H1 (cell line): Measurements from ENCODE around the gene ARHGAP24. TPM values are rescaled to one million over a fixed set of nuclear protein-coding genes. Genes with fewer than 3 reads are reported as not detected.

Experiments used
- CTCF ChIA-PET: fragments of 300-600 bp; sonication (Branson Sonifier 250); formaldehyde crosslinking; loops from one replicate; lab custom pipeline; 2021; ENCODE audit not compliant: partially characterized antibody; lab: Charles Lee
- POLR2A ChIA-PET: fragments of 300-600 bp; sonication (Branson Sonifier 250); formaldehyde crosslinking; loops from one replicate; lab custom pipeline; 2021; ENCODE audit warnings: inconsistent platforms; ENCODE audit not compliant: partially characterized antibody; lab: Charles Lee
- DNase-seq, 2 experiments: peaks; one replicate each; pipeline versions ENCODE4 v3.0.0 to v3.0.0-alpha.2; 2010 to 2022; ENCODE audit warnings: low spot score in 2 of 2, low read depth in 1 of 2, mixed read lengths in 1 of 2
- FAIRE-seq: peaks from 2 replicates; lab custom pipeline; 2011; peaks lifted over from hg19 to GRCh38; lab: Jason Lieb, UNC
- H2AFZ ChIP-seq: 2 replicates; pipeline ENCODE4 v1.8.1; 2012; ENCODE audit warnings: low read length, inconsistent platforms
- H2AK5ac ChIP-seq: 2 replicates; pipeline ENCODE4 v1.6.1; 2013; ENCODE audit warnings: low read depth, low read length
- H2BK120ac ChIP-seq: replicated peaks from 2 replicates; pipeline ENCODE3; 2013; ENCODE audit warnings: low read depth, low read length, inconsistent platforms
- H2BK12ac ChIP-seq: 2 replicates; pipeline ENCODE4 v1.6.1; 2013; ENCODE audit warnings: low read depth, low read length
- H2BK15ac ChIP-seq: 2 replicates; pipeline ENCODE4 v1.6.1; 2013; ENCODE audit warnings: low read length
- H2BK20ac ChIP-seq: 2 replicates; pipeline ENCODE4 v1.6.1; 2013; ENCODE audit warnings: low read length
- H2BK5ac ChIP-seq: 2 replicates; pipeline ENCODE4 v1.6.1; 2013; ENCODE audit warnings: low read depth, low read length
- H3K14ac ChIP-seq: 2 replicates; pipeline ENCODE4 v1.6.1; 2013; ENCODE audit warnings: inconsistent platforms; ENCODE audit not compliant: insufficient read length
- H3K18ac ChIP-seq: 2 replicates; pipeline ENCODE4 v1.6.1; 2013; ENCODE audit warnings: low read length; ENCODE audit errors: extremely low read depth
- H3K23ac ChIP-seq: 2 replicates; pipeline ENCODE4 v1.6.1; 2013; ENCODE audit warnings: inconsistent platforms; ENCODE audit not compliant: insufficient read length
- H3K23me2 ChIP-seq: 2 replicates; pipeline ENCODE4 v1.6.1; 2013; ENCODE audit warnings: low read depth, low read length
- H3K27ac ChIP-seq: 2 replicates; pipeline ENCODE4 v1.6.1; 2011; ENCODE audit warnings: low read depth, low read length, inconsistent platforms
- H3K27me3 ChIP-seq, 4 experiments: replicated peaks in 1 of 4; 1 replicate in 1 of 4; 2 replicates in 3 of 4; pipeline versions ENCODE4 v1.6.1 to v1.8.1; 2011 to 2013; ENCODE audit warnings: low read length in 3 of 4, mild to moderate bottlenecking in 3 of 4, inconsistent platforms in 2 of 4, mixed read lengths in 2 of 4, moderate library complexity in 1 of 4; ENCODE audit not compliant: control insufficient read depth in 3 of 4, insufficient read depth in 3 of 4; ENCODE audit errors: extremely low read depth in 1 of 4
- H3K36me3 ChIP-seq, 4 experiments: 2 replicates each; pipeline versions ENCODE4 v1.6.1 to v1.8.1; 2011 to 2013; ENCODE audit warnings: mild to moderate bottlenecking in 4 of 4, low read length in 3 of 4, moderate library complexity in 2 of 4, control low read depth in 1 of 4, inconsistent platforms in 1 of 4; ENCODE audit not compliant: insufficient read depth in 4 of 4, control insufficient read depth in 2 of 4
- H3K4ac ChIP-seq: replicated peaks from 2 replicates; pipeline ENCODE3; 2013; ENCODE audit warnings: low read length, low read depth, mixed read lengths, inconsistent platforms; ENCODE audit not compliant: insufficient read length
- H3K4me1 ChIP-seq, 4 experiments: replicated peaks in 1 of 4; 1 replicate in 1 of 4; 2 replicates in 3 of 4; pipeline versions ENCODE4 v1.6.1 to v1.8.1; 2011 to 2013; ENCODE audit warnings: low read length in 3 of 4, inconsistent platforms in 2 of 4, mixed read lengths in 1 of 4; ENCODE audit not compliant: insufficient read depth in 4 of 4, control insufficient read depth in 3 of 4
- H3K4me2 ChIP-seq, 2 experiments: 2 replicates each; pipeline versions ENCODE4 v1.6.1 to v1.8.1; 2011 to 2013; ENCODE audit warnings: low read depth in 2 of 2, low read length in 2 of 2, control low read depth in 1 of 2, inconsistent platforms in 1 of 2, mild to moderate bottlenecking in 1 of 2; ENCODE audit not compliant: insufficient read depth in 1 of 2
- H3K4me3 ChIP-seq, 4 experiments: fragments of 200-600, 300-600 bp in 1 of 4; sonication (generic), shearing (Covaris generic), sonication (Bioruptor Twin) in 1 of 4; 2 replicates each; pipeline versions ENCODE4 v1.5.1 to v1.8.1; 2011 to 2016; ENCODE audit warnings: low read length in 4 of 4, low read depth in 3 of 4, control low read depth in 2 of 4, inconsistent platforms in 2 of 4, mild to moderate bottlenecking in 2 of 4, mixed read lengths in 1 of 4, moderate library complexity in 1 of 4; ENCODE audit not compliant: insufficient read depth in 2 of 4; ENCODE audit errors: extremely low read depth in 1 of 4
- H3K56ac ChIP-seq: replicated peaks from 2 replicates; pipeline ENCODE3; 2013; ENCODE audit warnings: low read depth, mild to moderate bottlenecking, mixed read lengths, low read length, inconsistent platforms; ENCODE audit not compliant: insufficient read length
- H3K79me1 ChIP-seq: 2 replicates; pipeline ENCODE4 v1.6.1; 2013; ENCODE audit warnings: low read depth, low read length, control low read depth
- H3K79me2 ChIP-seq, 2 experiments: 2 replicates each; pipeline versions ENCODE4 v1.6.1 to v1.8.1; 2012 to 2013; ENCODE audit warnings: low read length in 2 of 2, mild to moderate bottlenecking in 2 of 2, inconsistent platforms in 1 of 2; ENCODE audit not compliant: insufficient read depth in 2 of 2, control insufficient read depth in 1 of 2
- H3K9ac ChIP-seq, 4 experiments: replicated peaks in 1 of 4; 1 replicate in 1 of 4; 2 replicates in 3 of 4; pipeline versions ENCODE4 v1.6.1 to v1.8.1; 2011 to 2013; ENCODE audit warnings: low read depth in 3 of 4, low read length in 3 of 4, control low read depth in 2 of 4, mild to moderate bottlenecking in 2 of 4, moderate library complexity in 2 of 4, inconsistent platforms in 1 of 4; ENCODE audit errors: extremely low read depth in 1 of 4
- H3K9me3 ChIP-seq, 2 experiments: 2 replicates each; pipeline versions ENCODE4 v1.6.1 to v1.8.1; 2012 to 2013; ENCODE audit warnings: mild to moderate bottlenecking in 2 of 2, moderate library complexity in 2 of 2, control low read depth in 1 of 2, inconsistent platforms in 1 of 2, low read depth in 1 of 2, low read length in 1 of 2, mixed read lengths in 1 of 2; ENCODE audit not compliant: insufficient read depth in 2 of 2
- H4K20me1 ChIP-seq, 2 experiments: replicated peaks in 1 of 2; 2 replicates each; pipeline versions ENCODE3 to v1.8.1; 2011 to 2013; ENCODE audit warnings: inconsistent platforms in 2 of 2, low read length in 2 of 2, mild to moderate bottlenecking in 1 of 2; ENCODE audit not compliant: insufficient read depth in 2 of 2, control insufficient read depth in 1 of 2
- H4K5ac ChIP-seq: 2 replicates; pipeline ENCODE4 v1.6.1; 2013; ENCODE audit warnings: low read length, low read depth, mixed read lengths, inconsistent platforms; ENCODE audit not compliant: insufficient read length
- H4K8ac ChIP-seq: 2 replicates; pipeline ENCODE4 v1.8.0; 2013; ENCODE audit warnings: mild to moderate bottlenecking, moderate library complexity, low read length, inconsistent platforms; ENCODE audit not compliant: insufficient read depth; ENCODE audit errors: extremely low read depth
- H4K91ac ChIP-seq: replicated peaks from 2 replicates; pipeline ENCODE3; 2013; ENCODE audit warnings: low read length, mixed read lengths, inconsistent platforms; ENCODE audit not compliant: insufficient read length
- BCL11A ChIP-seq, 2 experiments: IDR thresholded peaks; one replicate each; pipeline ENCODE4 v1.6.1; 2011; ENCODE audit warnings: low read depth in 2 of 2, low read length in 2 of 2, mild to moderate bottlenecking in 2 of 2
- EZH2 ChIP-seq: fragments of 200-600 bp; sonication (generic); IDR thresholded peaks from 2 replicates; pipeline ENCODE4 v1.7.1; 2012; ENCODE audit warnings: low read depth, mild to moderate bottlenecking, moderate library complexity, low read length, inconsistent platforms; ENCODE audit not compliant: severe bottlenecking
- HDAC2 ChIP-seq, 2 experiments: fragments of 300-600 bp in 1 of 2; sonication (generic) in 1 of 2; IDR thresholded peaks; 2 replicates each; pipeline ENCODE4 v1.6.1; 2011 to 2012; ENCODE audit warnings: low read depth in 2 of 2, low read length in 2 of 2, mild to moderate bottlenecking in 2 of 2, moderate library complexity in 2 of 2, borderline replicate concordance in 1 of 2, inconsistent platforms in 1 of 2
- JUN ChIP-seq: IDR thresholded peaks from 2 replicates; pipeline ENCODE4 v1.6.1; 2011; ENCODE audit warnings: low read depth, mild to moderate bottlenecking, improper control_type of control experiment, low read length
- POLR2AphosphoS5 ChIP-seq: IDR thresholded peaks from 2 replicates; pipeline ENCODE4 v1.6.1; 2011; ENCODE audit warnings: low read depth, low read length
- POU5F1 ChIP-seq: IDR thresholded peaks from 2 replicates; pipeline ENCODE4 v1.6.1; 2011; ENCODE audit warnings: low read depth, mild to moderate bottlenecking, low read length, moderate library complexity
- RNF2 ChIP-seq: fragments of 200-900, 300-1000 bp; sonication (generic); IDR thresholded peaks from 2 replicates; pipeline ENCODE4 v1.7.1; 2016; ENCODE audit warnings: borderline replicate concordance, low read depth, mild to moderate bottlenecking, antibody characterized with exemption, low read length; ENCODE audit not compliant: poor library complexity, severe bottlenecking; ENCODE audit errors: missing control alignments
- SAP30 ChIP-seq: fragments of 300-600 bp; sonication (generic); IDR thresholded peaks from 2 replicates; pipeline ENCODE4 v1.7.1; 2012; ENCODE audit warnings: low read length, moderate library complexity, mild to moderate bottlenecking, inconsistent platforms; ENCODE audit not compliant: insufficient read depth, insufficient replicate concordance
- SIX5 ChIP-seq: IDR thresholded peaks from 2 replicates; pipeline ENCODE4 v1.6.1; 2011; ENCODE audit warnings: mild to moderate bottlenecking, low read depth, low read length
- SUZ12 ChIP-seq: fragments of 200-600 bp; sonication (generic); IDR thresholded peaks from 2 replicates; pipeline ENCODE4 v1.6.1; 2012; ENCODE audit warnings: mild to moderate bottlenecking, inconsistent platforms, low read length, moderate library complexity, mixed read lengths
- TCF12 ChIP-seq: IDR thresholded peaks from 2 replicates; pipeline ENCODE4 v1.6.1; 2011; ENCODE audit warnings: low read depth, mild to moderate bottlenecking, low read length
- TEAD4 ChIP-seq: IDR thresholded peaks from 2 replicates; pipeline ENCODE4 v1.6.1; 2012; ENCODE audit warnings: low read depth, low read length, inconsistent platforms, mixed read lengths
- WGBS, 2 experiments: shearing (Covaris generic) in 1 of 2; methylation state at CpG; one replicate each; pipeline versions ENCODE4 v1.1.6 to v1.1.7; 2013 to 2015; ENCODE audit warnings: low lambda C conversion rate in 2 of 2, mixed read lengths in 2 of 2, inconsistent platforms in 1 of 2, low coverage in 1 of 2, missing lambda C conversion rate in 1 of 2; ENCODE audit not compliant: insufficient replicate concordance in 2 of 2, insufficient coverage in 1 of 2, insufficient read length in 1 of 2; ENCODE audit errors: extremely low coverage in 1 of 2, missing lambda C conversion rate in 1 of 2; 5-methylcytosine and 5-hydroxymethylcytosine counted together
- polyA plus RNA-seq, 7 experiments: library from polyadenylated mRNA; depleted of rRNA in 3 of 7; stranded (reverse) in 5 of 7; unstranded in 2 of 7; fragments of >200 nt in 5 of 7; fragments of 200-250 nt in 2 of 7; gene quantifications; 1 replicate in 5 of 7; 2 replicates in 1 of 7; 4 replicates in 1 of 7; pipeline versions ENCODE4 v1.2.1 to v1.2.3, GENCODE V29; 2011 to 2013; ENCODE audit warnings: missing spikeins in 2 of 7, mixed read lengths in 2 of 7
- total RNA-seq: library from RNA; stranded (reverse); fragmentation: NEBNext Ultra II Directional; extraction: Animal tissue kit (Norgen Biotek cat#: 25700); gene quantifications from 2 replicates; pipeline ENCODE4 v1.2.1, GENCODE V29; 2021

Gene ARHGAP24
- total and polyA plus RNA-seq, 2 of the 8 experiments (the other 6 are each of a cell fraction or from before 2014, with no cell fraction given) = 0.08 to 0.50 TPM

DNA sequence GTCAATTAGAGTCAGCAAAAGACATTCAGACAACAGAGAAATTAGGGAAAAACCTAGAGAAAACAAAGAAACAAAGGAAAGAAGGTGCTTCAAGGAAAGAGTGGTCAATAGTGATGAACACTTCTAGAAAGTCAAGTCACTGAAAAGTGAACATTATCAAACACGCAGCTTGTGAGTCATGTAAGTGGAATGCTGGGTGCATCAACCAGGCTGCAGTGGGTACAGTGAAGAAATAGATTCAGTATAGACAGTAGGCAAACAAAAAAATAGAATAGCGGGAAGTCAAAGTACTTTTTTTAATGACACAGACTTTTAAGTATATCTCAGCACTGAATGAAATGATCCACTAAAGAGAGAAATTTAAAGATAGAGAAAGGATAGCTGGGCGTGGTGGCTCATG lies 245.8 kb downstream of the ARHGAP24 start:
- Histone ChIP-seq H3K23ac (no peak overlapping the region), H2AFZ (no peak overlapping the region), H2BK5ac (no peak overlapping the region), H3K79me1 (no peaks in the 10 kb centered on the region), H3K4me3 (no peak overlapping the region), H3K4ac (no peak overlapping the region), H3K9me3 (no peaks in the 10 kb centered on the region), H4K8ac (no peak overlapping the region), H3K18ac (no peak overlapping the region), H2AK5ac (no peak overlapping the region), H2BK20ac (no peak overlapping the region)
- WGBS, 2 experiments = 65% methylated on average over 3 of the region's 3 CpGs; no CpG with 5 or more reads in 1 of the 2 experiments
- TF ChIP-seq SAP30 (no peak), EZH2 (no peak), POLR2AphosphoS5 (no peak), RNF2 (no peak), POU5F1 (no peak), TCF12 (no peak), BCL11A (IDR thresholded peaks at IDR 0.05; ENCODE audit: low read depth in 2 of 2, low read length in 2 of 2) (no peak), SUZ12 (no peak), JUN (no peak), HDAC2 (IDR thresholded peaks at IDR 0.05; ENCODE audit: borderline replicate concordance in 1 of 2, low read depth in 2 of 2, low read length in 2 of 2) (no peak), TEAD4 (no peak), SIX5 (no peak)
- TF ChIP-seq, all 59 proteins: peak for 0
- H2BK120ac ChIP-seq = no peak overlapping the region
- no peak overlapping the region for H4K91ac ChIP-seq
- FAIRE-seq (no peak), DNase-seq (no peak)
- H4K20me1 ChIP-seq = no peaks in the 10 kb centered on the region
- no peaks in the 10 kb centered on the region for H3K36me3 ChIP-seq
- no peak overlapping the region for H3K9ac ChIP-seq
- no peaks in the 10 kb centered on the region for H3K4me1 ChIP-seq
- H3K79me2 ChIP-seq = no peaks in the 10 kb centered on the region
- no peak overlapping the region for H3K4me2 ChIP-seq
- H2BK15ac ChIP-seq = no peak overlapping the region
- ChIA-PET CTCF (interaction anchor here (0.7 to 1.7 kb wide), 3 partner anchors 10 to 18 kb away, joined by 3 to 4 read pairs (median 4); no protein-coding TSS in a partner anchor), POLR2A (no interaction called here)
- no peaks in the 10 kb centered on the region for H3K23me2 ChIP-seq
- H3K14ac ChIP-seq = no peak overlapping the region
- no peak overlapping the region for H3K56ac ChIP-seq
- H3K27ac ChIP-seq = no peak overlapping the region
- H2BK12ac ChIP-seq = no peak overlapping the region
- no peaks in the 10 kb centered on the region for H3K27me3 ChIP-seq
- no peak overlapping the region for H4K5ac ChIP-seq
